ENCODE results near the gene MSI2.

- no peak for TF ChIP-seq CTCF (IDR thresholded peaks at IDR 0.05; ENCODE audit: insufficient read depth, low read depth, low read length)
- TF ChIP-seq EZH2 (IDR thresholded peaks at IDR 0.05; ENCODE audit: insufficient read depth, low read length): no peak
These were observed 67.1 kb downstream of the MSI2 start for GRCh38 chr17:57323391-57323790.
